Bronchial epithelial cell (primary cell): ENCODE data around the gene KRTAP13-3. TPM values are rescaled to one million over a fixed set of nuclear protein-coding genes. Genes with fewer than 3 reads are reported as not detected.

Experiments used
- DNase-seq: peaks from one replicate; pipeline ENCODE4 v3.0.0-alpha.2; 2010; ENCODE audit warnings: low read depth
- FAIRE-seq: peaks from 2 replicates; lab custom pipeline; 2011; peaks lifted over from hg19 to GRCh38; lab: Jason Lieb, UNC
- H3K27me3 ChIP-seq: 2 replicates; pipeline ENCODE4 v1.5.1; 2011; ENCODE audit warnings: low read length; ENCODE audit not compliant: control insufficient read depth, insufficient read depth
- H3K36me3 ChIP-seq: 2 replicates; pipeline ENCODE4 v1.5.1; 2011; ENCODE audit warnings: low read length; ENCODE audit not compliant: control insufficient read depth, insufficient read depth
- H3K4me3 ChIP-seq: 2 replicates; pipeline ENCODE4 v1.5.1; 2011; ENCODE audit warnings: mild to moderate bottlenecking, low read depth, low read length, control low read depth
- CTCF ChIP-seq: IDR thresholded peaks from 2 replicates; pipeline ENCODE4 v1.5.1; 2011; ENCODE audit warnings: mild to moderate bottlenecking, moderate library complexity, low read length, control low read depth, inconsistent platforms; ENCODE audit not compliant: insufficient read depth, severe bottlenecking
- total RNA-seq: library from RNA; depleted of rRNA; stranded (reverse); fragments of >200 nt; gene quantifications from 2 replicates; pipeline ENCODE4 v1.2.1, GENCODE V29; 2014

KRTAP13-3 gene
- total RNA-seq, 1 donor from 2014 or later, result not detected

GRCh38 chr21:30444204-30444603 lies 18.5 kb upstream of the KRTAP13-3 start:
- H3K27me3 ChIP-seq, result no peaks in the 10 kb centered on the region
- no peak overlapping the region for H3K4me3 ChIP-seq
- H3K36me3 ChIP-seq, result no peaks in the 10 kb centered on the region
- DNase-seq (peak; percentile 2), FAIRE-seq (no peak)
- peak; percentile 16 for TF ChIP-seq CTCF

DNA sequence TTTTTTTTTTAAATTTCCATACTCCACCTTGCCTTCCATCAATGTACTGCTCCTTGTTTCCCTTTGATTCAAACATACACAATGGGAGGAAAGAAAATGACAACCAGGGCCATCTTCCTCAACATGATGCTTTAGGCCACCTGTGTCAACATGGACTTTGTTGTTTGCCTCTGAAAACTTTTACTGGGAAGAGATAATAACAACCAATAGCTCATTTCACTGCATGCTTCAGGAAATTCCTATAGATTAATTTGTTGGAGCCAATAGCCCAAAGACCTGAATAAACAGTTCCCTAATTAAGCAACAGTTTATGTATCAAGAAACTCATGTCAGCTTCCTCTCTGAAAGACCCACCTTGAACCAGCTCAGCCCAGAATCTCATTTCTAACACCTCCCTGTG lies 17.5 kb upstream of the KRTAP13-3 start:
- no peak for TF ChIP-seq CTCF
- no peak for FAIRE-seq
- DNase-seq, result no peak
- H3K27me3 ChIP-seq, result no peaks in the 10 kb centered on the region
- H3K4me3 ChIP-seq, result no peak overlapping the region
- no peaks in the 10 kb centered on the region for H3K36me3 ChIP-seq

- FAIRE-seq (no peak), DNase-seq (no peak)
- Histone ChIP-seq H3K4me3 (no peak within 1 kb of the TSS), H3K27me3 (no peaks in the 10 kb centered on the region), H3K36me3 (no peaks in the 10 kb centered on the region)
- no peak for TF ChIP-seq CTCF
Observed at GRCh38 chr21:30439975-30440374, 14.2 kb upstream of the KRTAP13-3 start, which contains the start of gene KRTAP15-1. Gene KRTAP15-1 (plus strand): TSS chr21:30440275. CDS start chr21:30440328, 53 bp downstream.

- FAIRE-seq (no peak), DNase-seq (no peak)
- Histone ChIP-seq H3K36me3 (no peaks in the 10 kb centered on the region), H3K27me3 (no peaks in the 10 kb centered on the region), H3K4me3 (no peak overlapping the region)
- TF ChIP-seq CTCF, result no peak
Observed at GRCh38 chr21:30437010-30437565, 11.4 kb upstream of the KRTAP13-3 start.

- H3K36me3 ChIP-seq, result no peaks in the 10 kb centered on the region
- no peaks in the 10 kb centered on the region for H3K27me3 ChIP-seq
- DNase-seq, result peak; percentile 47
- FAIRE-seq, result peak; percentile 70
- H3K4me3 ChIP-seq, result no peak overlapping the region
- peak; percentile 73 for TF ChIP-seq CTCF
Observed at GRCh38 chr21:30434033-30434631, 8.4 kb upstream of the KRTAP13-3 start.

- no peak within 1 kb of the TSS for H3K4me3 ChIP-seq
- no peak for FAIRE-seq
- H3K36me3 ChIP-seq, result no peaks in the 10 kb centered on the region
- no peak for DNase-seq
- TF ChIP-seq CTCF, result no peak
- H3K27me3 ChIP-seq, result no peaks in the 10 kb centered on the region
Observed at GRCh38 chr21:30430170-30430655, 4.5 kb upstream of the KRTAP13-3 start, which contains the start of gene KRTAP13-4. Gene KRTAP13-4 (plus strand): TSS chr21:30430220. CDS start chr21:30430276, 56 bp downstream.
